Measurements from ENCODE around the gene TBXAS1. TPM values are rescaled to one million over a fixed set of nuclear protein-coding genes. Genes with fewer than 3 reads are reported as not detected.

The TBXAS1 gene
- total and polyA plus RNA-seq, 2 of the 8 experiments (the other 6 are each of a cell fraction or from before 2014, with no cell fraction given): 0.86 to 2.1 TPM

DNA sequence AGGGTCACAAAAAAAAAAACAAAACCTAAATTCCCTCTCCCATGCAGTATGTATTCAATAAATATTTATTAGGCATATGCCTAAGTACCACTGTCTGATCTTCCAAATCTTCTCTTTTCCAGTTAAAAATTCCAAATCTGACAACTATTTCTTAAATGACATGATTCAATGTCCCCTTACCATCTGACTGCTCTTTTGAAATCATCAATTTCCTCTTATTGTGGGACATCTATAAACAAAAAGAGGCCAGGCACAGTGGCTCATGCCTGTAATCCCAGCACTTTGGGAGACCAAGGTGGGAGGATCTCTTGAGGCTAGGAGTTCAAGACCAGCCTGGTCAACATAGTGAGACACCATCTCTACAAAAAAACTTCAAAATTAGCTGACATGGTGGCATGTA, 103.5 kb downstream of the TBXAS1 start:
- H3K23ac ChIP-seq (ENCODE audit: insufficient read length): no peak overlapping the region
- H3K9ac ChIP-seq (replicated peaks in 1 of 4; ENCODE audit: extremely low read depth in 1 of 4, low read depth in 3 of 4, low read length in 3 of 4): no peak overlapping the region
- TF ChIP-seq RFX5 (IDR thresholded peaks at IDR 0.05; ENCODE audit: borderline replicate concordance, low read depth, low read length) (no peak), TAF1 (IDR thresholded peaks at IDR 0.05; ENCODE audit: low read depth, low read length) (no peak), POLR2A (IDR thresholded peaks at IDR 0.05; ENCODE audit: control extremely low read depth in 1 of 2, low read depth in 2 of 2, low read length in 2 of 2) (no peak), ASH2L (IDR thresholded peaks at IDR 0.05; ENCODE audit: low read length) (no peak), SP1 (IDR thresholded peaks at IDR 0.05; ENCODE audit: low read depth, low read length) (no peak), CHD1 (IDR thresholded peaks at IDR 0.05; ENCODE audit: low read depth, low read length) (no peak), HDAC6 (IDR thresholded peaks at IDR 0.05; ENCODE audit: low read depth, low read length) (no peak), KDM5A (IDR thresholded peaks at IDR 0.05; ENCODE audit: low read length) (no peak), TAF7 (optimal IDR thresholded peaks at IDR 0.05; ENCODE audit: borderline replicate concordance, low read depth, low read length) (no peak), KDM4A (IDR thresholded peaks at IDR 0.05; ENCODE audit: low read depth, low read length, severe bottlenecking) (no peak), SAP30 (IDR thresholded peaks at IDR 0.05; ENCODE audit: insufficient read depth, insufficient replicate concordance, low read length) (no peak), HDAC2 (IDR thresholded peaks at IDR 0.05; ENCODE audit: borderline replicate concordance in 1 of 2, low read depth in 2 of 2, low read length in 2 of 2) (no peak), EGR1 (IDR thresholded peaks at IDR 0.05; ENCODE audit: borderline replicate concordance, low read depth, low read length) (no peak)
- TF ChIP-seq, protein P1, sequence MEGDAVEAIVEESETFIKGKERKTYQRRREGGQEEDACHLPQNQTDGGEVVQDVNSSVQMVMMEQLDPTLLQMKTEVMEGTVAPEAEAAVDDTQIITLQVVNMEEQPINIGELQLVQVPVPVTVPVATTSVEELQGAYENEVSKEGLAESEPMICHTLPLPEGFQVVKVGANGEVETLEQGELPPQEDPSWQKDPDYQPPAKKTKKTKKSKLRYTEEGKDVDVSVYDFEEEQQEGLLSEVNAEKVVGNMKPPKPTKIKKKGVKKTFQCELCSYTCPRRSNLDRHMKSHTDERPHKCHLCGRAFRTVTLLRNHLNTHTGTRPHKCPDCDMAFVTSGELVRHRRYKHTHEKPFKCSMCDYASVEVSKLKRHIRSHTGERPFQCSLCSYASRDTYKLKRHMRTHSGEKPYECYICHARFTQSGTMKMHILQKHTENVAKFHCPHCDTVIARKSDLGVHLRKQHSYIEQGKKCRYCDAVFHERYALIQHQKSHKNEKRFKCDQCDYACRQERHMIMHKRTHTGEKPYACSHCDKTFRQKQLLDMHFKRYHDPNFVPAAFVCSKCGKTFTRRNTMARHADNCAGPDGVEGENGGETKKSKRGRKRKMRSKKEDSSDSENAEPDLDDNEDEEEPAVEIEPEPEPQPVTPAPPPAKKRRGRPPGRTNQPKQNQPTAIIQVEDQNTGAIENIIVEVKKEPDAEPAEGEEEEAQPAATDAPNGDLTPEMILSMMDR (IDR thresholded peaks at IDR 0.05; ENCODE audit: control extremely low read depth in 1 of 3, insufficient read depth in 1 of 3, low read depth in 1 of 3, low read length in 3 of 3): no peak
- H3K18ac ChIP-seq (ENCODE audit: extremely low read depth, low read length): no peak overlapping the region
- ChIA-PET CTCF (ENCODE audit: partially characterized antibody) (interaction anchor here (0.6 kb wide), 1 partner anchor 480 kb away, joined by 3 read pairs; no protein-coding TSS in a partner anchor), POLR2A (ENCODE audit: partially characterized antibody) (no interaction called here)
- DNase-seq (ENCODE audit: low read depth in 1 of 2, low spot score in 2 of 2) (no peak), FAIRE-seq (no peak)
- no peak overlapping the region for H3K4ac ChIP-seq (replicated peaks; ENCODE audit: insufficient read length, low read depth, low read length)
- H3K23me2 ChIP-seq (ENCODE audit: low read depth, low read length): no peaks in the 10 kb centered on the region
- no peak overlapping the region for H2BK15ac ChIP-seq (ENCODE audit: low read length)
- H2AFZ ChIP-seq (ENCODE audit: low read length): no peak overlapping the region
- H3K27me3 ChIP-seq (replicated peaks in 1 of 4; ENCODE audit: control insufficient read depth in 3 of 4, extremely low read depth in 1 of 4, insufficient read depth in 3 of 4, low read length in 3 of 4): no peaks in the 10 kb centered on the region
- H3K4me2 ChIP-seq (ENCODE audit: insufficient read depth in 1 of 2, low read depth in 2 of 2, low read length in 2 of 2): no peak overlapping the region
- H3K14ac ChIP-seq (ENCODE audit: insufficient read length): no peak overlapping the region
- no peak overlapping the region for H3K4me3 ChIP-seq (ENCODE audit: extremely low read depth in 1 of 4, insufficient read depth in 2 of 4, low read depth in 3 of 4, low read length in 4 of 4)
- no peak overlapping the region for H4K91ac ChIP-seq (replicated peaks; ENCODE audit: insufficient read length, low read length)
- H2BK12ac ChIP-seq (ENCODE audit: low read depth, low read length): no peak overlapping the region
- H3K4me1 ChIP-seq (replicated peaks in 1 of 4; ENCODE audit: control insufficient read depth in 3 of 4, insufficient read depth in 4 of 4, low read length in 3 of 4): no peaks in the 10 kb centered on the region; a peak in 2 of 7 replicates
- H4K5ac ChIP-seq (ENCODE audit: insufficient read length, low read depth, low read length): no peak overlapping the region
- no peak overlapping the region for H2BK20ac ChIP-seq (ENCODE audit: low read length)
- H4K20me1 ChIP-seq (replicated peaks in 1 of 2; ENCODE audit: control insufficient read depth in 1 of 2, insufficient read depth in 2 of 2, low read length in 2 of 2): no peaks in the 10 kb centered on the region
- H3K79me2 ChIP-seq (ENCODE audit: control insufficient read depth in 1 of 2, insufficient read depth in 2 of 2, low read length in 2 of 2): no peaks in the 10 kb centered on the region
- no peak overlapping the region for H3K27ac ChIP-seq (ENCODE audit: low read depth, low read length)
- H3K56ac ChIP-seq (replicated peaks; ENCODE audit: insufficient read length, low read depth, low read length): no peak overlapping the region
- no peaks in the 10 kb centered on the region for H3K9me3 ChIP-seq (ENCODE audit: insufficient read depth in 2 of 2, low read depth in 1 of 2, low read length in 1 of 2)
- no peaks in the 10 kb centered on the region for H3K79me1 ChIP-seq (ENCODE audit: low read depth, low read length)
- no peak overlapping the region for H2BK5ac ChIP-seq (ENCODE audit: low read depth, low read length)
- no peak overlapping the region for H4K8ac ChIP-seq (ENCODE audit: extremely low read depth, insufficient read depth, low read length)
- no peaks in the 10 kb centered on the region for H3K36me3 ChIP-seq (ENCODE audit: control insufficient read depth in 2 of 4, insufficient read depth in 4 of 4, low read length in 3 of 4)
- no peak overlapping the region for H2AK5ac ChIP-seq (ENCODE audit: low read depth, low read length)
- no peak overlapping the region for H2BK120ac ChIP-seq (replicated peaks; ENCODE audit: low read depth, low read length)

Measured in H1 (cell line).